C1 segment of cervical spinal cord (tissue), 14 donors: Measurements from ENCODE around the gene ISLR2.
A peak's percentile ranks its signal among the peaks of the same experiment; 100 is the strongest.

Experiments
- DNase-seq, 14 donors: peaks; one replicate each; lab custom pipeline; 2025; lab: John Stamatoyannopoulos, UW

ISLR2 gene

DNA sequence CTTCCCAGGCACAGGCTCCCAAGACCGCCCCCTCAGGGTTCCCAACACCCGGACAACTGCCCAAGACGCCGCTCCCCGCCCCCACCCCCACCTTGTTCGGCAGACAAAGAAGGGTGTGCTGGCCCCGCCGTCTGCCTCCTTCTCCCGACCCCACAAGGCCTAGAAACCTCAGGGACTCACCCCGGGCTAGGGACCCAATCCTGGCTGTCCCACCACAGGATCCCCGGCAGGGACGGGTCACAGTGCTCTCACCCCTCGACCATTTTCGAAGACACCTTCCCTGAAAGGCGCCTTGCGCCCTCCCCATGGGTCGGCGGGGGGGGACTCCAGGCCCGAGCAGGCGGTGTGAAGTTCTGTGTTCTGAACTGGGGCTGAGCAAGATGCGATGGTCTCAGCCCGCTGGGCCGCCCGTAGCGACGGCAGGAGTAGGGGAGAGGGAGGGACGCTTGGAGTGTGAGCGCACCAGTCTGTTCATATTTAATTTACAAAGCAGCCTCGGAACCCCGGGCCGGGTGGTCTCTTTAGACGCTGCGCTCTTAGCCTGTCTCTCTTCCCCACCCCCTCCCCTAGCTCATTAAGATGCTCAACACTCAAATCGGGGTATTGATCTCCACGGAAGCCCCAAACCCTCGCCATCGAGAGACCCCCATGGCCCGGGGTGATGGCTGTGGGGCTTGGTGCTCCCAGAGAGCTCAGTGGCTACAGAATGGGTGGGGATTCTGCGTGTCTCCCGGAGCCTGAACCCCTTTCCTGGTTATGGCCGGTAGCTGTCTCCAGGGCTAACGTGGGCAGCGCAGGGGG lies 1.4 kb upstream of the ISLR2 start:
- DNase-seq: no peak

DNA sequence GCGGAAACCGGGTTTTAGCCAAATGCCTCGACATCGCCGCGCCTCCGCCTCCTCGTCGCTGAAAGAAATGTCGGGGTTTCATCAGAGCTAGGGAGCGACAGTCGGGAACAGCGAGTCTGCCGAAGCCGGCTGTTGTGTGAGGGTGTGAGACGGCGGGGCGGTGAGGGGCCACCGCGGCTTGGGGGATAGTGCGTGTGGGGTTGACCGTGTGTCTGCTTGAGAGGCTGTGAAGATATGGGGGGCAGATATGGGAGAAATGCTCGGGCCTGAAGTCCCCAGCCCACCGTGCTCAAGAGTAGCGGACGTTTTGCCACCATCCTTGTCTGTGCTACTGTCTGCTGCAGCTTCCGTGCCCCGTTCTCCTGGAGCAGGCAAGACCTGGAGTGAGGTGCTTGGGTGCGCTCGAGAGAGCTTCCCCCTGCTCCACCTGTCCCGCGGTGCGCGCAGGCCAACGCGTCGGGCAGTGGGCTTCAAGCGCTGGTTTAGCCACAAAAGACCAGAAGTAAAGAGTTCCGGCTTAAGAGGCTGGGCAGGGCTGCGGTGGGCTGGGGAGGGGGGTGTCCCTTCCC lies 716 bp upstream of the ISLR2 start:
- DNase-seq: no peak

DNA sequence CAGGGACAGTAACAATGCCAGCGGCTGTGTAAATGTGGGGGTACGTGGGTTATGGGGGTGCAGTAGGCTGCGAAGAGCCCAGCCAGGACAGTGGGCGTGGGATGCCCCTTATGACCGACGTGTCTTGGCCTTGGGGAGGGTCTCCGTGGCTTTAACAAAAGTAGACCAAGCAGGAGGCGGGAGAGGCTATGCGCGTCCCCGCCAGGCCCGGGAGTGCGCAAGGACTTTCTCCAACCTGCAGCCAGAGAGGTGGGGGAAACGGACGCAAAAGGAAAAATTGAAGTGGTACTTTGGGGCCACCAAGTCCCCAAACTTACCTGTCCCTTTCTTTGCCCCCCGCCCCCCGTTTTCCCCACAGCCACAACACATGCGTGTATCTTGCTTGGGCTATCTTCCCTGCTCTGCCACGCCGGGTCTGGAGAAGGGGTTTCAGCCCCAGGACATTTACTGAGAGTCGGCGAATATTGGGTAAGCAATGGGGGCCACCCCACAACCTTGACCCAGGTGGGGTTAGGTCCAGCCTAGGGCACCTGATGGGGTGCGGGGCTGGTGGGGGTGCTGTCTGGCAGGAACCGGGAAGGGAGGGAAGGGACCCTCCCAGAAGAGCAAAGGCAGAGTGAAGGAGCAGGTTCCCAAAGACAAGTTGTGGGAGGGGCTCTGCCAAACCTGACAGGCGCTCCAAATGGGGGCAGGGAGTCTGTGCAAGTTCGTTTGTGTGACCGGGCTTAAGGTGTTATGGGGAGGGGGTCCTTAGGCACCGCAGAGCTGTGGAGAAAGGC lies 652 bp downstream of the ISLR2 start:
- no peak for DNase-seq

DNA sequence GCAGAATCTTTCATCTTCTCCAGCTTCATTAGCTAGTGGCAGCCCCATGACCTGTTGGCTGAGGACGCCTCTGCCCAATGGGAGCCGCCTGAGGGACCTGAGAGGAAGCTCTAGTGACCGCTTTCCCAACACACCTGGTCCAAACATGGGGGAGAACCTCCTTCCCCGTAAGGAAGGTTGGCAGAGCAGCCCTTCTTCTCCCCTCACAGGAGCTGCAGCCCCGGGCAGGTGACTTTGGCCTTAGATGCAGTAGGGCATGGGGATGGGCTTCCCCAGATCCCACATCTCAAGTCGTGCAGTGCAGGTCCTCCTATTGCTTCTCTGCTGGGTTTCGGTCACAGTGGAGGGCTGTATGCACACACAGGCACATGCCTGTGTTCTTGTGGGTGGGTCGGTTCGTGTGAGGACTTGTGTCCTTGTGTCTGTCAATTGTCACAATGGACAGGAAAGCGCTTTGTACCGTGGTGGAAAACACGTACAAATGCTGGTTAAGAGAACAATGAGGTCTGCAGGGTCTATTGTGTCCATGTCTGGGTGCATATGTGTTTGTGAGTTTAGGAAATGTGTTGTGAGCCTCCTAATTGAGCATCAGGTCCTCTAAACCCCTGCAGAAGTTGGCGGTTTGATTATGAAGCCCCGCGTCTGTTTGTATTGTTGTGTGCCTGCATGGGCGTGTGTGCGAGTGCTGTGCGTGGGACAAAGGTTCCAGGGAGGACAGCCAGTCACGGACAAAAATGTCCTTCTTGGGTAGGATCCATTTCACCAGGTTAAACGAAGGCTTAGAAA lies 1.4 kb downstream of the ISLR2 start:
- no peak for DNase-seq

DNA sequence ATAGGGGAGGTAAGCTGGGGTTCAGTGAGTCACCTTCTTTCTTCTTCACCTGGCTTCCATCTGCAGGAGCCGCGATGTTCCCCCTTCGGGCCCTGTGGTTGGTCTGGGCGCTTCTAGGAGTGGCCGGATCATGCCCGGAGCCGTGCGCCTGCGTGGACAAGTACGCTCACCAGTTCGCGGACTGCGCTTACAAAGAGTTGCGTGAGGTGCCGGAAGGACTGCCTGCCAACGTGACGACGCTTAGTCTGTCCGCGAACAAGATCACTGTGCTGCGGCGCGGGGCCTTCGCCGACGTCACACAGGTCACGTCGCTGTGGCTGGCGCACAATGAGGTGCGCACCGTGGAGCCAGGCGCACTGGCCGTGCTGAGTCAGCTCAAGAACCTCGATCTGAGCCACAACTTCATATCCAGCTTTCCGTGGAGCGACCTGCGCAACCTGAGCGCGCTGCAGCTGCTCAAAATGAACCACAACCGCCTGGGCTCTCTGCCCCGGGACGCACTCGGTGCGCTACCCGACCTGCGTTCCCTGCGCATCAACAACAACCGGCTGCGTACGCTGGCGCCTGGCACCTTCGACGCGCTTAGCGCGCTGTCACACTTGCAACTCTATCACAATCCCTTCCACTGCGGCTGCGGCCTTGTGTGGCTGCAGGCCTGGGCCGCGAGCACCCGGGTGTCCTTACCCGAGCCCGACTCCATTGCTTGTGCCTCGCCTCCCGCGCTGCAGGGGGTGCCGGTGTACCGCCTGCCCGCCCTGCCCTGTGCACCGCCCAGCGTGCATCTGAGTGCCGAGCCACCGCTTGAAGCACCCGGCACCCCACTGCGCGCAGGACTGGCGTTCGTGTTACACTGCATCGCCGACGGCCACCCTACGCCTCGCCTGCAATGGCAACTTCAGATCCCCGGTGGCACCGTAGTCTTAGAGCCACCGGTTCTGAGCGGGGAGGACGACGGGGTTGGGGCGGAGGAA lies 2.6 kb downstream of the ISLR2 start:
- DNase-seq: no peak

DNA sequence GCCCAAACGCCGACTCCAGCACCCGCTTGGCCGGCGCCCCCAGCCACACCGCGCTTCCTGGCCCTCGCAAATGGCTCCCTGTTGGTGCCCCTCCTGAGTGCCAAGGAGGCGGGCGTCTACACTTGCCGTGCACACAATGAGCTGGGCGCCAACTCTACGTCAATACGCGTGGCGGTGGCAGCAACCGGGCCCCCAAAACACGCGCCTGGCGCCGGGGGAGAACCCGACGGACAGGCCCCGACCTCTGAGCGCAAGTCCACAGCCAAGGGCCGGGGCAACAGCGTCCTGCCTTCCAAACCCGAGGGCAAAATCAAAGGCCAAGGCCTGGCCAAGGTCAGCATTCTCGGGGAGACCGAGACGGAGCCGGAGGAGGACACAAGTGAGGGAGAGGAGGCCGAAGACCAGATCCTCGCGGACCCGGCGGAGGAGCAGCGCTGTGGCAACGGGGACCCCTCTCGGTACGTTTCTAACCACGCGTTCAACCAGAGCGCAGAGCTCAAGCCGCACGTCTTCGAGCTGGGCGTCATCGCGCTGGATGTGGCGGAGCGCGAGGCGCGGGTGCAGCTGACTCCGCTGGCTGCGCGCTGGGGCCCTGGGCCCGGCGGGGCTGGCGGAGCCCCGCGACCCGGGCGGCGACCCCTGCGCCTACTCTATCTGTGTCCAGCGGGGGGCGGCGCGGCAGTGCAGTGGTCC lies 3.5 kb downstream of the ISLR2 start:
- no peak for DNase-seq

DNA sequence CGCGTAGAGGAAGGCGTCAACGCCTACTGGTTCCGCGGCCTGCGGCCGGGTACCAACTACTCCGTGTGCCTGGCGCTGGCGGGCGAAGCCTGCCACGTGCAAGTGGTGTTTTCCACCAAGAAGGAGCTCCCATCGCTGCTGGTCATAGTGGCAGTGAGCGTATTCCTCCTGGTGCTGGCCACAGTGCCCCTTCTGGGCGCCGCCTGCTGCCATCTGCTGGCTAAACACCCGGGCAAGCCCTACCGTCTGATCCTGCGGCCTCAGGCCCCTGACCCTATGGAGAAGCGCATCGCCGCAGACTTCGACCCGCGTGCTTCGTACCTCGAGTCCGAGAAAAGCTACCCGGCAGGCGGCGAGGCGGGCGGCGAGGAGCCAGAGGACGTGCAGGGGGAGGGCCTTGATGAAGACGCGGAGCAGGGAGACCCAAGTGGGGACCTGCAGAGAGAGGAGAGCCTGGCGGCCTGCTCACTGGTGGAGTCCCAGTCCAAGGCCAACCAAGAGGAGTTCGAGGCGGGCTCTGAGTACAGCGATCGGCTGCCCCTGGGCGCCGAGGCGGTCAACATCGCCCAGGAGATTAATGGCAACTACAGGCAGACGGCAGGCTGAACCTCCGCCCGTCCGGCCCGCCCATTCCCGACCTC lies 4.1 kb downstream of the ISLR2 start:
- DNase-seq: peak in 4 of 14 donors; percentile 9 to 27 (median 22)

DNA sequence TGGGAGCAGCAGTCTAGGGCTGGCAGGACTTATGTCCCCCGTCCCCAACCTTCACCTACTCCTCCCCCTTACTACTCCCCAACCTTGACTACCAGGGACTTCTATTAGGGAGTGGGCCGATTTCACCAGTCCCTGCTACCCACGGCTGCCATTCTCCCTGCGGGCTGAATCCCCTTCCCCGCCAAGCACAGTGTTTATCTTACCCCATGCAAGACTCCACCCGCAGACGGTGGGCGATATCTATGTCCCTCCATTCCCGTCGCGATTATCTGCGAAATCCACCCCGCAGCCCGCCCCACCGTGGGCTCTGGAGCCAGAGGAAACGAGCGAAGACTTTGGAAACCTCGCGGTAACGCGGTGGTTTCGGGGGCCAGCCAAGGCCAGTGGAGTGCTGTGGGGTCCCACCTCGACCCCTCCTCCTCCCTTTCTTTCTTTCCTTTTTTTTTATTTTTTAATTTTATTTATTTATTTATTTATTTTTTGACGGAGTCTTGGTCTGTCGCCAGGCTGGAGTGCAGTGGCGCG lies 4.7 kb downstream of the ISLR2 start:
- DNase-seq: no peak

DNA sequence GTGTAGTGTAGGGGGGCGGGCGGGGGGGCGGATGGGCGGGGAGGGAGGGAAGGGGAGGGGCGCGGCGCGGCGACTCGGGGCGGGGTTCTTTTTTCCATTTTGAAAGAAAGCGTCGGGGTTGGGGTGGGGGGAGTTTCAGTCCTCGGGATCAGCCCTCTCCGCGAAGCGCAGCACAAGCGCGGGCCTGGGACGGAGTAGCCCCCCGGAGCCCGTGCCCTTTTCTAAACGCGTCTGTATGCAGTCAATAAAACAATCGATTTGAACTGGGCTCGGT lies 6.1 kb downstream of the ISLR2 start:
- DNase-seq: no peak

DNA sequence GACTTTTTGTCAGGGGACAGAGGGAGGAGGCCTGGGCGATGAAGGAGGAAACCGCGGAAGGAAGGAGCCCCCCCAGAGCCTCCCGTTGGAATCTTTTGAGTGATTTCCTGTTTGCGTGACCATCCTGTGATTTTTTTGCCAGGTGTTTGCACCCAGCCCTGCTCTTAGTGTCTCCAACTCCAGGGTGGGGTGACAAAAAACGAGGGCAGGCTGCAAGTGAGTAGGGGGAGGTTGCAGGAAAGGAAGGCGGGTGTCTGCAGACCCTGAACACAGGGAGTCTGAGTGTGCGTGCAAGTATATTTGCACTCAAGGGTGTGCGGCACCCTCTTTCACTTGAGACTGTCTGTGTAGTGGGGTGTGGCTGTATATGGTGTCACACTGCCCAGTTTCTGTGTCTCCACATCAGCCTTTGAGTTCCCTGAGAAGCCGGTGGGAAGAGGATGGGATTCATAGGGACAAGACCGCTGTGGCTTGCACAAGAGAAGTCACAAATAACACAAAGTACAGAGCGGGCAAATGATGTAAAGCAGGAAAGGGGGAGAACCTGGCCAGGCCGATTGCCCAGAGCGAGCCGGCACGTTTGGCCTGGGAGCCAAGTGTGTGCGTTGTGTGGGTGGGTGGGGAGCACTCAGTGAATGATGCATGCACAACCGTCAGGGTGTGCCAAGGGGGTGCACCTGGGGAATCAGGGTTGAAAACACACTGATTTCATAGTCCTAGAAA lies 6.6 kb downstream of the ISLR2 start:
- no peak for DNase-seq

DNA sequence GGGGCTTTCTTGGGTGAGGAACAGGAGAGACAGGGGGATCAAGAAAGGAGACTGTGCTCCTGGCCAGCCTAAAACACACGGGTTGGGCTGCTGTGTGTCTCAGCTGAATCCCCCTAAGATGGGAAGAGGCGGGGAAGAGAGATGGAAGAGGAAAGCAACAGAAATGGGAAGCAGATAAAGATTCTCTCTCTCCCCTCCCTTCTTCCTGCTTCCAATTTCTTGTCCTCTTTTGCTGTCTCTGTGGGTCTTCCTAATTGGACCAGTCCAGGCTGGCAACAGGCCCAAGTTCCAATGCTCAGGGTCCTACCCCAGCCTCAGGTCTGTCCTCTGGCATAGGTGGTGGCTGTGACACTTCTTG lies 7.1 kb downstream of the ISLR2 start:
- no peak for DNase-seq

DNA sequence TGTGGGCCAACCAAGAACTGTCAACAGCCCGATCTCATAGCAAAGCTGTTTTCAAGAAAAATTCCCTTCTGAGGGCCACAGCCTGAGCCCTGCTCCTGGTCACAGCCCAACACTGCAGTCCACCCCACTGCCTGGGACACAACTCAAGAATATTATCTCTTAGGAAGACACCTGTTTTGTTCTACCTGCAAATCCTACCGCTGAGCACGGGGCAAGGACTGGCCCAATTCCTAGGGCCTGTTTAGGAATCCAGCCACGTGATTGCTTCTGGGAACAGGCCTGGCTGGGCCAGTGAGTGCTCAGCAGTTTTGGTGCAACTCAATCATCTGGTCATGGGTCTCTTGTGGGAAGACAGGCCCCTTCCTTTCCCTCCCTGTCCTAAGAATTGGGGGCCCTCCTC lies 8.3 kb downstream of the ISLR2 start:
- DNase-seq: no peak

DNA sequence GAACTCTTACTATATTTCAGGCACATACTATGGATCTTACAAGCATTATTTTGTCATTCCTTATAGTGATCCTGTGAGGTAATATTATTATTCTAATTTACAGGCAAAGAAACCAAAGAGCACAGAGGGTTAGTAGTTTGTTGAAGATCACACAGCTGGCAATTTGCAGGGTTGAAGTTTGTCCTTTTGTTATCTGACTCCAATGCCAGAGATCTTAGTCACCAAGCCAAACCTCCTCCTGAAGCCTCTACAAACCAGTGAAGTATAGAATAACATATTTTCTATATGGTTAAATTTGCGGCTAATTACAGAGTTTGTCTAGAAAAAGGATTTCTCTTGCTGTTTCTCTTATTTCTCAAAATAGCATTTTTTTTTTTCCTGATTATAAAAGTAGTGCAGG lies 11.2 kb downstream of the ISLR2 start:
- DNase-seq: no peak

DNA sequence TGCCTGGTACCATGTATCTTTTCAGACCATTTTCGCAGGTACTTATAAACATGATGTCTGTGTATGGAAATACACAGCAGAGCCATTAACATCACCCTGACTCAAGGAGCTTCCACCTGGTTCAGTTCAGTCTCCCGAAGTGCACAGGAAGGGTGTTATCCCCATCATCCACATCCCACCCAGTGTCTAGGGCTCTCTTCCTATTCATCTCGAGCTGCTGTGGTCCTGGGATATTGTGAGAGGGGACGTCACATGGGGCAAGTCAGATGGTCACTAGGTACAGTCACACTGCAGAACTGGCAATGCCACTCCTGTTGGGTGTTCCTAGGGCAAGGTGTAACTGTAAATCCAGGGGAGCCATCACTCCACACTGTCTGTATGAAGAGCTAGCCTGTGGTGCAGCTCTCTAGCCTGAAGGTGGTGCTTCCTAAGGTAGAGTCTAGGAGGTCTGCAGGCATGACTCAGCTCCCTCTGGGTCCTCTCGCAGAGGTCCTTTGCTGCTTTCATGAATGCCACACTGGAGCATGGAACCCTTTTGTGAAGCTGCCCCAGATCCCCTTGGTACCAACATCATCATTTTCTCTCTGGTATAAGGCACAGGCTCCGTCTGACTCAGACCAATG lies 13.9 kb downstream of the ISLR2 start:
- DNase-seq: no peak

DNA sequence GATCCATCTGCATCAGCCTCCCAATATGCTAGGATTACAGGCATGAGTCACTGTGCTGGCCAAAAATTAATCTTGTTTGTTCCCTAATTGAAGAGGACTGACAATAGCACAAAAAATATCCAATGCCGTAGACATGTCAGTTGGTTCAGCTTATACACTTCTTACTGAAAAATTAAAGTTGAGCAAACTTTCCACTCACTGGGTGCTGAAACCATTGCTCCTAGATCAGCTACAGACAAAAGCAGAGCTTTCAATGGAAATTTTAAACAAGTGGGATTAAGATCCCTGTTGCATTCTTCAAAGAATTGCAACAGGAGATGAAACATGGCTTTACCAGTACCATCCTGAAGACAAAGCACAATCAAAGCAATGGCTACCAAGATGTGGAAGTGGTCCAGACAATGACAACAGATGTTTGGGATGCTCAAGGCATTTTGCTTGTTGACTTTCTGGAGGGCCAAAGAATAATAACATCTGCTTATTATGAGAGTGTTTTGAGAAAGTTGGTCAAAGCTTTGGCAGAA lies 16.0 kb downstream of the ISLR2 start:
- no peak for DNase-seq

DNA sequence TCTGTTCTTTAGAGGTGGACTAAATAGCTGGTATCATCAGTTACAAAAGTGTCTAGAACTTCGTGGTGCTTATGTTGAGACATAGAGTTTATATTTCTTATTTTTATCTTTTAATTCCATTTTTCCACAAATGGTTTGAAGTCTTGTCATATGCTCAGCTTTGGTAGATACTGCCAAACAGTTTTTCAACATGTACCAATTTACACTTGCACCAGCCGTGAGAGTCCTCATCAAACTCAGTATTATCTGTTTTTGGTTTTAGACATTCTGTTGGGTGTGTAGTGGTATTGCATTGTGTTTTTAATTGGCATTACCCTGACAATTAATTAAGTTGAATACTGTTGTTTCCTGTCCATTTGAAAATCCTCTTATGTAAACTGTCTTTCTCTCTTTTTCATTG lies 16.7 kb downstream of the ISLR2 start:
- DNase-seq: no peak

DNA sequence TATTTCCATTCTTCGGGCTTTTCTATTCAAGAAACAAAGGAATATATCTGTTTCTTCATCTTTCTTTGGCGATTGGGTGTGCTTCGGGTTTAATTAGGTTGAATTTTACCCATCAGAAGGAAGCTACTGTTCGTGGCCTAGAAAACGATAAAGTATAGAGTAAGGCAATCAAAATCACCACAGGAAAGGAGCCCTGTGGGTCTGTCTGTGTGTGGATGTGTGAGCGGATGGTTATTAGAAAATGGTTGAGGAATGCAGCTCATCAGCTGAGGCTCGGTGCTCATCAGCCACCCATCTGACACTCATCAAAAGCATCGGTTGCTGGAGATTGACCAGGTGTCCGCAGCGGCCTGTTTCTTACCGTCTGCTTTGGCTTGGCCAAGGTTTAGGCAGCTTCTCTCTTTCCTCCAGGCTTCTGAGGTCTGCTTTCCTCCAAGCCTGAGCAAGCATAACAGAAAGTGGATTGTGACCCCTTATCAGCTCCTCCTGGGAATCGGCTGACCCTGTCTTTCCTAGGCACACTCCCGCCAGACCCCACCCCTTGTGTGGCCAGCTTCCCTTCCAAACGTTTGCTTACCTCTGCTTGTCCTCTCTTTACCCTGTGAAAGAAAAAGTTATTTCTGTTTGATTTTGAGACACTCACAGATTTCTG lies 25.5 kb downstream of the ISLR2 start:
- no peak for DNase-seq
